T follicular helper cell (primary cell): Measurements from ENCODE around the gene RANBP3.
"Not testable (repeated sequence)": the region's sequence is repeated elsewhere in the genome, so short reads cannot be mapped to it uniquely, and the experiment has no call there.

Experiments used
- DNase-seq: peaks from one replicate; pipeline ENCODE4 v3.0.0-alpha.2; 2020; ENCODE audit warnings: low read depth
- total RNA-seq, 2 experiments: gene quantifications; one replicate each; lab custom pipeline; 2026; lab: John Stamatoyannopoulos, UW

Gene RANBP3
- 96.8 to 113 reads per million in 2 experiments for total RNA-seq

GRCh38 chr19:5977785-5978605, at the start of gene RANBP3:
Gene RANBP3, minus strand, starts transcription at chr19:5978140. Its CDS starts 58 bp downstream, at chr19:5978082.
- DNase-seq = peak; percentile 98

- no peak for DNase-seq
These were observed 48.7 kb upstream of the RANBP3 start for GRCh38 chr19:6026390-6027227.

- DNase-seq = not testable (repeated sequence)
These were observed 46.8 kb upstream of the RANBP3 start for GRCh38 chr19:6024756-6025155.

- no peak for DNase-seq
These were observed 46.0 kb upstream of the RANBP3 start for GRCh38 chr19:6023936-6024335.

- no peak for DNase-seq
These were observed 45.2 kb upstream of the RANBP3 start for GRCh38 chr19:6023085-6023682.

GRCh38 chr19:6022570-6023064, 44.7 kb upstream of the RANBP3 start:
- DNase-seq = no peak

- peak; percentile 75 for DNase-seq
These were observed 44.1 kb upstream of the RANBP3 start for GRCh38 chr19:6021878-6022569.

GRCh38 chr19:6020972-6021805, 43.2 kb upstream of the RANBP3 start:
- DNase-seq = no peak

- DNase-seq = no peak
These were observed 42.4 kb upstream of the RANBP3 start for GRCh38 chr19:6020166-6020882.

- no peak for DNase-seq
These were observed 40.8 kb upstream of the RANBP3 start for GRCh38 chr19:6018786-6019185.

GRCh38 chr19:6017576-6017975, 39.6 kb upstream of the RANBP3 start:
- DNase-seq = no peak

GRCh38 chr19:6015841-6016545, 38.1 kb upstream of the RANBP3 start:
- DNase-seq = no peak

- DNase-seq = no peak
These were observed 36.7 kb upstream of the RANBP3 start for GRCh38 chr19:6014551-6015135.

GRCh38 chr19:6012426-6013170, 34.7 kb upstream of the RANBP3 start:
- DNase-seq = no peak

GRCh38 chr19:6011794-6012193, 33.9 kb upstream of the RANBP3 start:
- no peak for DNase-seq

GRCh38 chr19:6011206-6011605, 33.3 kb upstream of the RANBP3 start:
- DNase-seq = no peak

- DNase-seq = no peak
These were observed 32.2 kb upstream of the RANBP3 start for GRCh38 chr19:6010107-6010506.

- no peak for DNase-seq
These were observed 29.9 kb upstream of the RANBP3 start for GRCh38 chr19:6007866-6008265.
